Activated T-helper 17 cell treated with anti-CD3 and anti-CD28 coated beads, Interleukin-2, amount 50 U/mL, for 72 hours (primary cell): Measurements from ENCODE around the gene EPHA3. TPM values are rescaled to one million over a fixed set of nuclear protein-coding genes. Genes with fewer than 3 reads are reported as not detected.

Experiments used
- ATAC-seq: fragments of 150-1000 bp; cut with Tn5 transposase; replicated peaks from 2 replicates; pipeline ENCODE4 v1.10.0; 2021; ENCODE audit warnings: mild to moderate bottlenecking, moderate library complexity
- H3K27ac Mint-ChIP-seq: one replicate; pipeline ENCODE4 v1.8.0; 2022; ENCODE audit warnings: mixed read lengths
- H3K27me3 Mint-ChIP-seq: one replicate; pipeline ENCODE4 v1.8.0; 2022; ENCODE audit warnings: mixed read lengths
- H3K36me3 Mint-ChIP-seq: one replicate; pipeline ENCODE4 v1.8.0; 2022; ENCODE audit warnings: low read depth, mild to moderate bottlenecking, mixed read lengths
- H3K4me1 Mint-ChIP-seq: one replicate; pipeline ENCODE4 v1.8.0; 2022; ENCODE audit warnings: mixed read lengths
- H3K4me3 Mint-ChIP-seq: one replicate; pipeline ENCODE4 v1.8.0; 2022; ENCODE audit warnings: mild to moderate bottlenecking, mixed read lengths
- H3K9me3 Mint-ChIP-seq: one replicate; pipeline ENCODE4 v1.8.0; 2022; ENCODE audit warnings: mixed read lengths
- total RNA-seq, 2 donors: library from RNA; stranded (reverse); gene quantifications; one replicate each; pipeline ENCODE4 v1.2.3, GENCODE V29; 2022

The EPHA3 gene
- total RNA-seq, 2 donors from 2014 or later: 0.11 to 2.1 TPM

DNA sequence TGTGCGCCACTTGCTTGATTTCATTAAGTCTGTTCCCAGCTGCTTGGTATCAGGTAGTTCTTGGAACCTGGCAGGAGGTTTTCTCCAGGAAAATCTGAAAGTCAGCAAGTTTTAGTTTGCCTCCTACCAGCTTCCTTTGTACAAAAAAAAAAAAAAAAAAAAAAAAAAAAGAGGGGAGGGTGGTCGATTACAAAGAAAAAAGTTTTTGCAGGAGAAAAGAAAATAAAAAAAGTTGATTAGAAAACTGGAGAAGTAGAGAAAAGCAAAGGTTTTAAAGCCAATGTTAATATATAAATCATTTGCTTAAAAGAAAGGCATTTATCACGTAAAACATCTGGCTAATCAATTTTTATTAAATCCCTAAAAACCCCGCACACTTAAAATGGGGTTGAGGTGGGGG, 5.9 kb downstream of the EPHA3 start:
- peaks cover 4% of the 10 kb centered on the region for H3K4me1 Mint-ChIP-seq
- no peak for ATAC-seq
- no peak overlapping the region for H3K27ac Mint-ChIP-seq
- H3K27me3 Mint-ChIP-seq: peaks cover 15% of the 10 kb centered on the region
- no peaks in the 10 kb centered on the region for H3K9me3 Mint-ChIP-seq
- H3K4me3 Mint-ChIP-seq: no peak overlapping the region
- H3K36me3 Mint-ChIP-seq: no peaks in the 10 kb centered on the region

DNA sequence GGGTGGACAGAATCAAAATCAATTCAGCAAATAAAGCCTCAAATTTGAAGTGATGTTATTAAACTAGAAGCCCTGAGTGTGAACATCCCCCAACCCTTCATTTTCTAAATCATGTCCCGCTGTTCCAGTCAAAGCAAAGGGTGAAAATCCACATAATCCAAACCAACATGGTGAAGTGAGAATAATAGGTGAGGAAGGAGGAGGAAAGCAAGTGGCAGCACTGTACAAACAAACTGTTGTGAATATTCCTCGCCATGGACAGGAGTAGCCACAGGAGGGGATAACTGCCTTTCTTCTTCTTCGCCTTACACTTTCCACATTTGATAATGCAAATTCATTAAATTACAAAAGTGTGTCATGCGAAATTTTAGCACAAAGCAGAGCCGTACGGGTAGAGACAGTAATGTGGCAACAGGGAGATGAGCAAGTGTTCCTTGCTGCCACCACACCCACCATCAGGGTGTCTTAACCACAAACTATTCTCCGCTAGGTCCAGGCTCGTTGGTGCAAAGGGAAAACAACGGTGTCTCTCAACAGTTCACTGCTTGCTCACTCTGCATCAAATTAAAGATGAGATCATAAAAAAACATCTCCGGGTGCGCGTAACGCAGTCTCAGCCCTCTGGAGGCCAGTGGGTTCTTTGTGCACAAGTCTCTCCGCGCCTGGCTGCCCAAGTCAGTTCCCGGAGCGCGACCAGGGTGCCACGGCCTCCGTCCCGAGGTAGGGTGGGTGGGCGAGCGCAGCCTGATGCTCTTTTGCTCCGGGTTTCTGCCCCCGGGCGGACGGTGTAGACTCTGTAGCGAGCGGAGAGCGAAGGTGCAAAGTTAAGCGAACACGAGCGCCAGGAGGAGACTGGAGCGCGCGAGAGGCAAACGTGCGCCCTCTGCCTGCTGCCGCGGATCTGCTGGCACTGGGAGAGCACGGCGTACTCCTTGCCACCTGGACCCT, 6.7 kb downstream of the EPHA3 start:
- Mint-ChIP-seq H3K36me3 (no peaks in the 10 kb centered on the region), H3K9me3 (no peaks in the 10 kb centered on the region), H3K27me3 (peaks cover 15% of the 10 kb centered on the region), H3K27ac (no peak overlapping the region), H3K4me1 (peaks cover 4% of the 10 kb centered on the region), H3K4me3 (peak overlapping the region; percentile 64)
- peak; percentile 82 for ATAC-seq

DNA sequence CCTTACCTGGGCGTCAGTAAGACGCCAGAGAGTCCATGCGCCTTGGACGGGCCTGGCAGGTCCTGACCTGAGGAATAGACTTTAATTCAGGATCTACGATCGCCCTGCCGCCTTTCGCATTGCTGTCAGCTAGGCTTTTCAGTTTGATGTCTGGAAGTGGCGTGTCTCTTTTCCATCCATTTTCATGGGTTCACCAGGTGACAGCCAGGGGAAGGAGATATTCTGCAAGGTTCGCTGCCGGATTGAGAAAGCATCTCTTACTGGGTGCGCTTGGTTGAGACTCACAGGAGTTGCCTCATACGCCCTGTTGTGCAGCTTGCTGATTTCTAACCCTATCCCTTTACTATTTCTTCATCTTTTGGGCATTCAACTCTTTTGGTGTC, 7.4 kb downstream of the EPHA3 start:
- H3K9me3 Mint-ChIP-seq: no peaks in the 10 kb centered on the region
- peak overlapping the region; percentile 64 for H3K4me3 Mint-ChIP-seq
- H3K36me3 Mint-ChIP-seq: no peaks in the 10 kb centered on the region
- H3K4me1 Mint-ChIP-seq: peaks cover 4% of the 10 kb centered on the region
- ATAC-seq: no peak
- no peak overlapping the region for H3K27ac Mint-ChIP-seq
- peaks cover 15% of the 10 kb centered on the region for H3K27me3 Mint-ChIP-seq

DNA sequence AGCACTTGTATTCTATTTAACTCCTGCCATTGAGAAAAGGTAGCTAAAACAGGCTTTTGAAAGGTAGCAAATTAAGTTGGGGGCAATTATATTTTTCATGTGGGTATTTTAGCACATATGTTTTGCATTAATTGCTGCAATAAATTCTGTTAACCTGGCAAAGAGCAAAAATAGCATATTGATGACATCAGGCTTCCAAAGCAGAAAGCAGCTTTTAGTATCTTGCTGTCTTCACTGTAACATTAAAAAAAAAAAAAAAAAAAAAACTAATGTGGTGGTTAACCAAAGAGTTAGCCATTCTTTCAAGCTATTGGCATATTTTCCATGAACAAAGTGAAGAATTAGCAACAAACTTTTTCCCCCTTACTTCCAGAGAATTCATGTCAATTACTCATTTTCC, 9.1 kb downstream of the EPHA3 start:
- Mint-ChIP-seq H3K9me3 (no peaks in the 10 kb centered on the region), H3K4me3 (no peak overlapping the region), H3K27ac (no peak overlapping the region), H3K27me3 (peaks cover 15% of the 10 kb centered on the region), H3K4me1 (peaks cover 4% of the 10 kb centered on the region), H3K36me3 (no peaks in the 10 kb centered on the region)
- no peak for ATAC-seq

DNA sequence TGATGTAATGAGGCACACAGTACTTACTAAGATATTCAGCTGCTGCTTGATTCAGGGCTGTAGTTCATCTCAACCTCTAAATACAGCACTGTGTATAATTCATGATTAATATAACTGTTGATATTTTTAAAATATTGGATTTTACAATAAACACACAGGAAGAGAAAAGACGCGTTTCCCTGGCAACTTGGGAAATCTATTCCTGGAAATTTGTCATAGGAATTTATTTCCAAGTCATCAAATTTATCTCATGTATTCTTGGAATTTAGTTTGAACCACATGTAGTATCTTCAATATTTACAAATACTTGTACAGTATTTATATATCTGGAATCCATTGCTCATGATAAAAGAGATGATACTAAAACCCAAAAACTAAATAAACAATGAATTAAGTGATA, 30.6 kb downstream of the EPHA3 start:
- Mint-ChIP-seq H3K36me3 (no peaks in the 10 kb centered on the region), H3K4me3 (no peak overlapping the region), H3K4me1 (no peaks in the 10 kb centered on the region), H3K27me3 (no peaks in the 10 kb centered on the region), H3K27ac (no peak overlapping the region), H3K9me3 (peaks cover 3% of the 10 kb centered on the region)
- no peak for ATAC-seq

DNA sequence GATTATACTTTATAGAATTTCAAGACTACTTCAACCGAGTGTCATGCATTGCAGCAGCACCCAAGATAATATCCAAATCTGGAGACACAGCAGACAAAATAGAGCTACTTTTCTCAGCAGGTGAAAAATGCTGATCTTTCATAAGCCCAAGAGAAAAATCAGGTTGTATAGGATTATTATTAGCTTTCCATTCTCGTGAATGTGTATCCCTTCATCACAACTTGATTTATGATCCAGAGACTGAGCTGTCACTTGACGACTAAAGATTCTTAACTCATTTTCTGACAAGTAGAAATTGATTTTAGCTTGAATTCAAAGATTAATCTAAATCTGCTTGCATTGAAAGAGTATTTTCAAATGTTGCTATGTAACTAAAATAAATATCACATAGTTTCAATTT, 32.4 kb downstream of the EPHA3 start:
- Mint-ChIP-seq H3K27ac (no peak overlapping the region), H3K4me1 (no peaks in the 10 kb centered on the region), H3K4me3 (no peak overlapping the region), H3K36me3 (no peaks in the 10 kb centered on the region), H3K27me3 (no peaks in the 10 kb centered on the region), H3K9me3 (no peaks in the 10 kb centered on the region)
- ATAC-seq: no peak

DNA sequence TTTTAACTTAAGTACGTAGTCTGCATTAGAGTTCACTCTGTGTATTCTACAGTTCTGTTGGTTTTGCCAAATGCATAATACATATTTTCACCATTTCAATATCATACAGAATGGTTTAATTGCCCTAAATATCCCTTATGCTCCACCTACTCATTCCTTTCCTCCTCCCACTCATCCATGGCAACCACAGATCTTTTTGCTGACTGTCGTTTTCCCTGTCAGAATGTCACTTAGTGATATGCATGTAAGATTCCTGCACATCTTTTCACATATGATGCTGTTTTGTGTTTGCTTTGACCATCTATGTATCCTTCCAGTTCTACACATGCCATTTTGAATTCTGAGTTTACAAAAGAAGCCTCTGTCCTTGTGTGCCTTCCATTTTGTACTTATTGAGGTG, 36.7 kb downstream of the EPHA3 start:
- no peak overlapping the region for H3K27ac Mint-ChIP-seq
- no peaks in the 10 kb centered on the region for H3K27me3 Mint-ChIP-seq
- no peak for ATAC-seq
- H3K36me3 Mint-ChIP-seq: no peaks in the 10 kb centered on the region
- H3K4me1 Mint-ChIP-seq: no peaks in the 10 kb centered on the region
- H3K9me3 Mint-ChIP-seq: no peaks in the 10 kb centered on the region
- H3K4me3 Mint-ChIP-seq: no peak overlapping the region

DNA sequence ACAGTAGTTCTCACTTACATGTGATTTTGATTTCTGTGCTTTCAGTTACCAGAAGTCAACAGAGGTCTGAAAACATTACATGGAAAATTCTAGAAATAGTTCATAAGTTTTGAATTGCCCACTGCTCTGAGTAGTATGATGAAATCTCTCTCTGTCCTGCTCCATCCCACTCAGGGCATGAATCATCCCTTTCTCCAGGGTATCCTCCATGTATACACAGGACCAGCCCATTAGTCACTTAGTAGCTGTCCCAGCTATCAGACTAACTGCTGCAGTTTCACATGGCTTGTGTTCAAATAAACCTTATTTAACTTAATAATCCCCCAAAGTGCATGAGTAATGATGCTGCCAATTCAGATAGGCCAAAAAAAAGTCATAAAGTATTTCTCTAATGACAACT, 38.6 kb downstream of the EPHA3 start:
- no peak for ATAC-seq
- H3K36me3 Mint-ChIP-seq: no peaks in the 10 kb centered on the region
- H3K4me1 Mint-ChIP-seq: no peaks in the 10 kb centered on the region
- no peak overlapping the region for H3K4me3 Mint-ChIP-seq
- H3K27ac Mint-ChIP-seq: no peak overlapping the region
- no peaks in the 10 kb centered on the region for H3K9me3 Mint-ChIP-seq
- no peaks in the 10 kb centered on the region for H3K27me3 Mint-ChIP-seq

DNA sequence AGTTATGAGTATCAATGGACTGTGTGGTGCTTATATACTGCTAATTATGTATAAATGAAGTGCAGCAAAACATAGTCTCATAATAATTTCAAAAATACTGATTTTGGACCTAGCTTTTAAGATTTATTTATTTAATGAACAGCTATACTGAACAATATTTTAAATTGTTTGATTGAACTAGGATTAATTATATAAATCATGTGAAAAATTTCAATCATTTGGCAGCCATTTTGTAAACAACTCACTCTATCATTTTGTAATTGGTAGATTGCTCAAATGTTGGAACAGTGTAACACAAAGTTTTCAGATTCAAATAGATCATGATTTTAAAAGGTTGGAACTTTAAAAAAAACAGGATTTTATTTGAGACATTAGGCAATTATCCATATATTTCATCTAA, 47.0 kb downstream of the EPHA3 start:
- Mint-ChIP-seq H3K27ac (no peak overlapping the region), H3K27me3 (no peaks in the 10 kb centered on the region), H3K9me3 (no peaks in the 10 kb centered on the region), H3K4me3 (no peak overlapping the region), H3K36me3 (no peaks in the 10 kb centered on the region), H3K4me1 (no peaks in the 10 kb centered on the region)
- ATAC-seq: no peak

DNA sequence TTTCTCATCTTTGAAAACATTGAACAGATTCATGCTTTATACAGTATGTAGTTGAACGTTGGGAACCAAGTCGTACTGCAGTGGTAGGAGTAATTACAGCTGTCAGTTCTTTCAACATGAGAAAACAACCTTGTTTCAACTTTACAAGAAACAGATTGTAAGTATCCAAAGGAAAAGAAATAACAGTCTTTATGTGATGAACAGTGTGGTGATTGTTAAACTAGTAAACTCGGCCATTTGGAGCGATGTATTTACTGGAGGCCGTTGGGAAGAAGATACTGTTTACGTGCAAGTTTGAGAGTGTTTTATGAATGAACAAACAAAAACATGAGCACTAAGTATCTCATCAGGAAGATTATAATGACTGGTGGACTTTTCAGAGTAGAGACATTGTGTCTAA, 48.4 kb downstream of the EPHA3 start:
- ATAC-seq: no peak
- H3K36me3 Mint-ChIP-seq: no peaks in the 10 kb centered on the region
- no peak overlapping the region for H3K4me3 Mint-ChIP-seq
- no peaks in the 10 kb centered on the region for H3K4me1 Mint-ChIP-seq
- no peaks in the 10 kb centered on the region for H3K27me3 Mint-ChIP-seq
- no peak overlapping the region for H3K27ac Mint-ChIP-seq
- H3K9me3 Mint-ChIP-seq: no peaks in the 10 kb centered on the region

DNA sequence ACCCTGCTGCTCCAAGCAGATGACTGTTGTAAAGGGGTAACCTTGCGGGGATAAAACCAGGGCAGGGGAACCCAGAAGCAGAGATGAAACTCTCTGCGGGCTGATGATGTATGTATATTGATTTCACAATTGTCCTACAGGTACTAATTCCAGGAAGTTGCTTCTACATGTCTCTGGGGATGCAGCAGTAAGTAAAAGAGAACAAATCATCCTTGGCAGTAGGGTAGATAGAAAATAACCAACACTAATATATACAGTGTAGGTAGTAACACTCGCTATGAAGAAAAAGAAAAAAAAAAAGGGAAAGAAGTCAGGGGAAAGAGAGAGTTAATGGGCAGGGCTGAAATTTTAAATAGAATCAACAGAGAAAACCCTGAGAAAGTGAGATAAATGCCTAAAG, 50.2 kb downstream of the EPHA3 start:
- no peaks in the 10 kb centered on the region for H3K27me3 Mint-ChIP-seq
- H3K4me1 Mint-ChIP-seq: no peaks in the 10 kb centered on the region
- no peak overlapping the region for H3K4me3 Mint-ChIP-seq
- H3K27ac Mint-ChIP-seq: no peak overlapping the region
- H3K9me3 Mint-ChIP-seq: no peaks in the 10 kb centered on the region
- no peak for ATAC-seq
- no peaks in the 10 kb centered on the region for H3K36me3 Mint-ChIP-seq

DNA sequence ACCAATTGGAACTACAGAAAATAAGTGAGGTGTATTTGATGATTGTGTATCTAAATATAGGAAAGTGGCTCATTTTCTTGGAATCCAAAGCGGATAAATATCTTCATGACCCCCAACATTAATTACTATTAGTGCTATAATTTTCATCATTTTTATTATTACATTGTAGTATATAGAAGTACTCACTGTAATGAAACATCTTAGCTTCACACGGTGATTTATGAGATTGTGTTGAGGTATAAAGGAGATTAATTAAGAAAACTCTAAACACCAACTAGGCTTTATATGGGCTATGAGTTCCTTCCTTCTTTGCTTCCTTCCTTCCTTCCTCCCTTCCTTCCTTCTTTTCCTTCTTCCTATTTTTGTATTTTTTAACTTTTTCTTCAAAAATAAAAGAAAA, 52.2 kb downstream of the EPHA3 start:
- ATAC-seq: no peak
- H3K4me1 Mint-ChIP-seq: no peaks in the 10 kb centered on the region
- no peak overlapping the region for H3K27ac Mint-ChIP-seq
- H3K27me3 Mint-ChIP-seq: no peaks in the 10 kb centered on the region
- H3K9me3 Mint-ChIP-seq: no peaks in the 10 kb centered on the region
- no peak overlapping the region for H3K4me3 Mint-ChIP-seq
- no peaks in the 10 kb centered on the region for H3K36me3 Mint-ChIP-seq

DNA sequence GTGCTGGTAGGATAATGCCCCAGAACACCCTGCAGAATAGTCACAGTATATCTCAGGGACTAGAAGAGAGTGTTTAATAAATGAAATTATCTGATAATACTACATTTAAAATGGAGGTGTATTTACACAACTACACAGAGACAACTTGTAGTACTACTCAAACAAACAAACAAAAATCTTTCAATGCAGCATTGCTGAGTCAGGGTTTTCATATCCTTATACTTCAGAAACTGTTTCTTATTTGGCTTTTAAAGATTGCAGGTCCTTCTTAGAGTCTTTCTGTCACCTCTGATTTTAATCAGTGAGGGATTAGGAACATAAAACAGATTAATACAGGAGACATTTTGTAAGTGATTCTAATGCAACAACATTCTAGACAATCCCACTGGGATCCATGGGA, 57.4 kb downstream of the EPHA3 start:
- no peak for ATAC-seq
- H3K4me3 Mint-ChIP-seq: no peak overlapping the region
- H3K4me1 Mint-ChIP-seq: no peaks in the 10 kb centered on the region
- peaks cover 3% of the 10 kb centered on the region for H3K9me3 Mint-ChIP-seq
- H3K27me3 Mint-ChIP-seq: no peaks in the 10 kb centered on the region
- no peak overlapping the region for H3K27ac Mint-ChIP-seq
- no peaks in the 10 kb centered on the region for H3K36me3 Mint-ChIP-seq

DNA sequence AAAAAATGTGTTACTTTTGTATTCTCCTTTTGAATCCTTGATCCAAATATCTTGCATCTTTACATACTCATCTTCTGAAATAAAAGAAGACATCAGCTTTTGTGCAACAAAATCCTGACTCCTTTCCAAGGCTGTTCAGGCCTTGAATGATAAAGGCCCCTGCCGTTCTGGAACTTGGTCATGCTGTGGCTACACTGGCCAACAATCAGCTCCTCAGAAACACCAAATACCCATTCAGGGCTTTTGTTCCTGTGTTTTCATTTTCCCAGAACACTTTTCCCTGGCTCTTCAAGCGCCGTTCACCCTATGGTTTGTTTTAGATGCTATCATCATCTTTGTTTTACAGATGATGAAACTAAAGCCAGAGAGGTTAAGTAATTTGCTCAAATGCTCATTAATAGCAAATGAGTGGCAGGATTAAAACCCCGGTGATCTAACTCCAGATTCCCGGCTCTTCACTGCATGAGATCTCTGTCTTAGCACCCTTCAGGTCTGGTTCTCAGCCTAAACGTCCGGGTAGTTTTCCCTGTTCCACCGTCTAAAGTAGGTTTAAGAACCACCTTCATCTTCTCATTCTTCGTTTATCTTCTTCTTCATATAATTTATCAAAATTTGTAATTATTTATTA, 58.3 kb downstream of the EPHA3 start:
- H3K27me3 Mint-ChIP-seq: no peaks in the 10 kb centered on the region
- no peak overlapping the region for H3K4me3 Mint-ChIP-seq
- H3K36me3 Mint-ChIP-seq: no peaks in the 10 kb centered on the region
- ATAC-seq: no peak
- no peaks in the 10 kb centered on the region for H3K4me1 Mint-ChIP-seq
- no peak overlapping the region for H3K27ac Mint-ChIP-seq
- H3K9me3 Mint-ChIP-seq: peaks cover 3% of the 10 kb centered on the region
